ENCODE data around the gene HECTD4. TPM values are rescaled to one million over a fixed set of nuclear protein-coding genes. Genes with fewer than 3 reads are reported as not detected.

The HECTD4 gene
- total RNA-seq, 2 experiments from 2014 or later, result 43.2 to 44.7 TPM

- ChIA-PET CTCF (no interaction called here), POLR2A (no interaction called here)
- Mint-ChIP-seq H3K27ac (no peak overlapping the region), H3K27me3 (no peaks in the 10 kb centered on the region), H3K4me3 (no peak overlapping the region), H3K9me3 (no peaks in the 10 kb centered on the region), H3K4me1 (no peaks in the 10 kb centered on the region), H3K36me3 (ENCODE audit: low read depth) (peaks cover 13% of the 10 kb centered on the region)
- no peak for DNase-seq
Measured at GRCh38 chr12:112192475-112192874, 189.8 kb downstream of the HECTD4 start.

DNA sequence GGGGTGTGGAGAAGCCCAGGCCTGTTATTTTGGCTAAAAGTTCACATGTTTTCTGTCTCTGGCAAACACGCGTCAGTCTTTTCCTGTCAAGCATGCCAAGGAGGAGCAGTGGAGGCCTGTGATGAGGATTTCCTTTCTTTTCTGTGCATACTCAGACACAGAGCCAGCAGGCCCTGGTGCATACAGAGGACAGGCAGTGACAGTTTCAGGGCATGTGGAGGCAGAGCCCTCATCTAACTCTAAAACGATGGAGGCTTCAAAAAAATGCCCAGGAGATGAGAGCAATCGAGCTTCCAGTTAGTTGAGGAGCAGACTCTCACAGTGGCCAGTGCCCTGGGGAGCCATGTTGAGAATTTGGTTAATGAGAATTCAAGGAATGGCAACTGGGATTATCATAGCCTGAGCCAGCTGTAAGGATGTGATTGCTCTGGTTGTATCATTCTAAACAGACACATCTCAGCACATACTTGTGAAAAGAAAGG is 190.3 kb downstream of the HECTD4 start:
- DNase-seq, result no peak
- ChIA-PET CTCF (no interaction called here), POLR2A (no interaction called here)
- Mint-ChIP-seq H3K27me3 (no peaks in the 10 kb centered on the region), H3K4me1 (no peaks in the 10 kb centered on the region), H3K4me3 (no peak overlapping the region), H3K36me3 (ENCODE audit: low read depth) (peaks cover 13% of the 10 kb centered on the region), H3K27ac (no peak overlapping the region), H3K9me3 (no peaks in the 10 kb centered on the region)

DNA sequence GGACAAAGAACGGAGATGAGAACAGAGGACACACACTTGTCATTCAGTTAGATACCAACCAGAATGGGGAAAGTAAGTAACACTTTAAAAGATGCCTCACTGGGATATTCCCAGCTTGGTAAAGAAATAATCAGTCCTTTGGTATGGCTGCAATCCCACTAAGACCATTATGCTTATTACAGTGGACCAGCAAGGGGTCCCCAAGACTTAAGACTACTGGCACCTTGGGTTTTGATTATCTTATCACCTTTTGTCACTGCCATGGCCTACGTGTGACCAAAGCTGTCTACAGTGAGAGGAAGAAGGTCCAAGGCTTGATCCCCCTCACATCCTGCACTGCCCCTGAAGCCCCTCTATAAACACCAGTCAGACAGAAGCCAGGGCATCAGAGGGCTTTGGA is 191.0 kb downstream of the HECTD4 start:
- H3K27me3 Mint-ChIP-seq, result no peaks in the 10 kb centered on the region
- CTCF ChIA-PET, result no interaction called here
- POLR2A ChIA-PET, result no interaction called here

DNA sequence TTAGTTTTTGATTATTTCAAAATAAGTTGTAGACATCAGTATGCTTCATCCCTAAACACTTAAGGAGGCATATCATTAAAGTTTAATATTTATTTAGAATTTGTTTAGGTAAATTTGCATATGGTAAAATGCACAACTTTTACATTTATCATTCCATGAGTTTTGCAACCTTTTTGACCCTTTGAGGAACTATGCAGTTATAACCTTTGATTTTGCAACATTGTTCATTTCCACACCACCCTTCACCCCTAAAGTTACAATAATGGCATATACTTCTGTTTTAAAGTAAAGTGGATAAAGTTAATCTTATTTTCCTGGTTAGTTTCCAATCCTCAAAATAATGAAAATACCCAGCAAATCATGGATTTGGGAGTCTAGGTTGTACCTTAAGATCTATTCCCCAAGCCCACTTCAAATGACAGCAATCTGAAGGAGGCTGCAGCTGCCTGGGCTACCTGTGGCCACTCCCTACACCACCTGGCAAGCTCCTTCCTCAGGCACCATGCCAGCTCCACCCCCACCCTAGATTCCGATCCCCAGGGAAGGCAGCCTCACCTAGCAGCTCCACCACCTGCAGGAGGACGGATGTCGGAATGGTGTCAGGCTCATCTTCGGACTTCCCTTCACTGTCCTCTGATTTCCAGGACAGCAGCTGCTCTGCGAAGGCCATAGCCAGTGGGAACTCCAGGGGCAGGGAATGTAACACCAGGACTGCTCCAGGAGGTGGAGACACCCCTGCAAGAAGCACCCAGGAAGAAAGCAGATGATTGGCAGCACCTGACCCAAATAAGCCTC is 191.8 kb downstream of the HECTD4 start:
- no peaks in the 10 kb centered on the region for H3K9me3 Mint-ChIP-seq
- ChIA-PET CTCF (no interaction called here), POLR2A (no interaction called here)
- no peak for DNase-seq
- no peaks in the 10 kb centered on the region for H3K4me1 Mint-ChIP-seq
- H3K4me3 Mint-ChIP-seq, result no peak overlapping the region
- no peak overlapping the region for H3K27ac Mint-ChIP-seq
- no peaks in the 10 kb centered on the region for H3K27me3 Mint-ChIP-seq
- H3K36me3 Mint-ChIP-seq (ENCODE audit: low read depth), result peaks cover 12% of the 10 kb centered on the region

More for the DNA sequence above, 191.0 kb downstream of the HECTD4 start:
- H3K4me3 Mint-ChIP-seq, result no peak overlapping the region
- no peaks in the 10 kb centered on the region for H3K9me3 Mint-ChIP-seq
- H3K36me3 Mint-ChIP-seq (ENCODE audit: low read depth), result peaks cover 13% of the 10 kb centered on the region
- no peak for DNase-seq
- no peaks in the 10 kb centered on the region for H3K4me1 Mint-ChIP-seq
- H3K27ac Mint-ChIP-seq, result no peak overlapping the region

- peaks cover 5% of the 10 kb centered on the region for H3K4me1 Mint-ChIP-seq
- no peak overlapping the region for H3K4me3 Mint-ChIP-seq
- no peak for DNase-seq
- POLR2A ChIA-PET, result no interaction called here
- peaks cover 15% of the 10 kb centered on the region for H3K36me3 Mint-ChIP-seq (ENCODE audit: low read depth)
- no peaks in the 10 kb centered on the region for H3K27me3 Mint-ChIP-seq
- CTCF ChIA-PET, result interaction anchor here (1.0 kb wide), 1 partner anchor 208 kb away, joined by 4 read pairs; no protein-coding TSS in a partner anchor
- H3K27ac Mint-ChIP-seq, result no peak overlapping the region
- H3K9me3 Mint-ChIP-seq, result no peaks in the 10 kb centered on the region
Measured at GRCh38 chr12:112188130-112188830, 194.0 kb downstream of the HECTD4 start.

GRCh38 chr12:112185093-112185923 is 196.9 kb downstream of the HECTD4 start:
- CTCF ChIA-PET, result interaction anchor here (0.6 to 1.8 kb wide), 7 partner anchors 8 to 76 kb away, joined by 3 to 7 read pairs (median 3); no protein-coding TSS in a partner anchor
- no peak for DNase-seq
- Mint-ChIP-seq H3K4me3 (no peak overlapping the region), H3K9me3 (no peaks in the 10 kb centered on the region), H3K4me1 (peaks cover 5% of the 10 kb centered on the region), H3K27me3 (no peaks in the 10 kb centered on the region), H3K36me3 (ENCODE audit: low read depth) (peaks cover 8% of the 10 kb centered on the region), H3K27ac (no peak overlapping the region)
- POLR2A ChIA-PET, result no interaction called here

GRCh38 chr12:112184056-112184887 is 198.0 kb downstream of the HECTD4 start:
- Mint-ChIP-seq H3K36me3 (ENCODE audit: low read depth) (peaks cover 8% of the 10 kb centered on the region), H3K9me3 (no peaks in the 10 kb centered on the region), H3K27ac (no peak overlapping the region), H3K4me1 (peaks cover 5% of the 10 kb centered on the region), H3K27me3 (no peaks in the 10 kb centered on the region), H3K4me3 (no peak overlapping the region)
- POLR2A ChIA-PET, result no interaction called here
- CTCF ChIA-PET, result interaction anchor here (0.6 to 1.8 kb wide), 2 partner anchors 11 to 15 kb away, joined by 3 to 4 read pairs; no protein-coding TSS in a partner anchor
- no peak for DNase-seq

GRCh38 chr12:112183141-112184021 is 198.8 kb downstream of the HECTD4 start:
- H3K4me1 Mint-ChIP-seq, result peaks cover 5% of the 10 kb centered on the region
- no peak for DNase-seq
- H3K27ac Mint-ChIP-seq, result no peak overlapping the region
- no peaks in the 10 kb centered on the region for H3K27me3 Mint-ChIP-seq
- CTCF ChIA-PET, result interaction anchor here (1.1 to 1.5 kb wide), 2 partner anchors 10 to 24 kb away, joined by 3 read pairs; no protein-coding TSS in a partner anchor
- no peak overlapping the region for H3K4me3 Mint-ChIP-seq
- H3K36me3 Mint-ChIP-seq (ENCODE audit: low read depth), result peaks cover 8% of the 10 kb centered on the region
- H3K9me3 Mint-ChIP-seq, result no peaks in the 10 kb centered on the region
- POLR2A ChIA-PET, result no interaction called here

- no peak for DNase-seq
- Mint-ChIP-seq H3K4me3 (no peak overlapping the region), H3K36me3 (ENCODE audit: low read depth) (peaks cover 8% of the 10 kb centered on the region), H3K9me3 (no peaks in the 10 kb centered on the region), H3K27ac (no peak overlapping the region), H3K27me3 (no peaks in the 10 kb centered on the region), H3K4me1 (peaks cover 5% of the 10 kb centered on the region)
- ChIA-PET CTCF (interaction anchor here (1.1 to 1.5 kb wide), 2 partner anchors 9 to 25 kb away, joined by 3 read pairs; no protein-coding TSS in a partner anchor), POLR2A (no interaction called here)
Measured at GRCh38 chr12:112182499-112182898, 199.7 kb downstream of the HECTD4 start.

GRCh38 chr12:112180422-112180821 is 201.8 kb downstream of the HECTD4 start:
- Mint-ChIP-seq H3K4me1 (peaks cover 5% of the 10 kb centered on the region), H3K9me3 (no peaks in the 10 kb centered on the region), H3K4me3 (no peak overlapping the region), H3K27me3 (no peaks in the 10 kb centered on the region), H3K36me3 (ENCODE audit: low read depth) (peaks cover 18% of the 10 kb centered on the region), H3K27ac (peak overlapping the region; percentile 1)
- no peak for DNase-seq
- POLR2A ChIA-PET, result no interaction called here
- CTCF ChIA-PET, result no interaction called here

DNA sequence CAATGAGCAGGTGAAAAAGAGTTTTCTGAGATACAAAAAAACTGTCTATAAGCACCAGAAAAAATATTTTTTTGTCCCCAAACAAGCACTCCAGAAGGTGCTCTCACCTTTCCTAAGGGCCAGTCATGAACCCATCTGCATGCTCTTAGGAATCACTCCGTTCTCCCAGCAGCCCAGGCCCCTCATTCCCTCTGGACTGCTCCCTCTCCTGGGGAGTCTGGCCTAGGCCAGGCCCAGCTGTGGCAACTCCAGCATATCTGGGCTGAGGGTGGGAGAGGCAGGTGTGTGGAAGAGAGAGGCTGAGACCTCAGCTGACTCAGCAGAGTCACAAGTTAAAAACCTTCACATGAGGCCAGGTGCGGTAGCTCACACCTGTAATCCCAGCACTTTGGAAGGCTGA is 202.3 kb downstream of the HECTD4 start:
- no peak overlapping the region for H3K4me3 Mint-ChIP-seq
- no peak overlapping the region for H3K27ac Mint-ChIP-seq
- no peak for DNase-seq
- H3K9me3 Mint-ChIP-seq, result no peaks in the 10 kb centered on the region
- ChIA-PET CTCF (no interaction called here), POLR2A (no interaction called here)
- H3K4me1 Mint-ChIP-seq, result peaks cover 5% of the 10 kb centered on the region
- no peaks in the 10 kb centered on the region for H3K27me3 Mint-ChIP-seq
- H3K36me3 Mint-ChIP-seq (ENCODE audit: low read depth), result peaks cover 22% of the 10 kb centered on the region
